GM19324 (cell line): ENCODE data around the gene WDTC1.

Experiments used
- ATAC-seq: cut with Tn5 transposase; IDR thresholded peaks from one replicate; pipeline ENCODE4 v1.9.1; 2021; ENCODE audit warnings: mild to moderate bottlenecking, moderate library complexity; ENCODE audit not compliant: unreplicated experiment, low FRiP score

WDTC1 gene

DNA sequence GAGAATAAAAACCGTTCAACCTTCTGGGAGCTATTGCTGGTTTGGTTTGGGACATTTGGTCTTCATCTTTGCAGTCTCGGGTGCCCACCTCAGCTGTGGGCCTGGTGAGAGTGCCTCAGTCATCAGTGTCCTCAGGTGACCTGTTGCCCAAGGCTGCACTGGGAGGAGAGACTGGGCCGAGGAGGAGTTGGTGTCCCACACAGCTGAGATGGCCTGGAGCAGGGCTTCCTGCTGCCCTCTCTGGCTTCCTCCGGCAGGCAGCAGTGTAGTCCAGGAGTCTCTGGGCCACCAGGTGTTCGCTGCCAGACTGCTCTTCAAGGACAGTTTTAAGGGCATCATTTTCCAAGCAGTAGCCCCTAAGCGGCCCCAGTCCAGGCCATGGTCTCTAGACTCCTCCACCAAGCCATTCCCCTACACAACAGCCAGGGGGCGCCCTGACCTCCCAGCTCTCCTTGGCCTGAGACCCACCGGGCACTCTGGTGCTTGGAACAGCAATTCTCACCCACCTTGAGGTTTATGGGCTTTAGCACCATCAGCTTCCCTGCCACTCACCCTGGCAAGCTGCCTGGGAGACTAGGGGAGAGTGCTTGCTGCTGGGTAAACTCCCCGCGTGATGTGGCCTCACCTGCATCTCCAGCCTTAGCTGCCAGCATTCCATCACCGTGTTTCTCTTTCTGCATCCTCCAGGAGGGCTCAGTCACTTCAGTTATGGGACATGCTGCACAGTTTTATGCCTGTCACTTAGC lies 98.3 kb downstream of the WDTC1 start:
- no peak for ATAC-seq

DNA sequence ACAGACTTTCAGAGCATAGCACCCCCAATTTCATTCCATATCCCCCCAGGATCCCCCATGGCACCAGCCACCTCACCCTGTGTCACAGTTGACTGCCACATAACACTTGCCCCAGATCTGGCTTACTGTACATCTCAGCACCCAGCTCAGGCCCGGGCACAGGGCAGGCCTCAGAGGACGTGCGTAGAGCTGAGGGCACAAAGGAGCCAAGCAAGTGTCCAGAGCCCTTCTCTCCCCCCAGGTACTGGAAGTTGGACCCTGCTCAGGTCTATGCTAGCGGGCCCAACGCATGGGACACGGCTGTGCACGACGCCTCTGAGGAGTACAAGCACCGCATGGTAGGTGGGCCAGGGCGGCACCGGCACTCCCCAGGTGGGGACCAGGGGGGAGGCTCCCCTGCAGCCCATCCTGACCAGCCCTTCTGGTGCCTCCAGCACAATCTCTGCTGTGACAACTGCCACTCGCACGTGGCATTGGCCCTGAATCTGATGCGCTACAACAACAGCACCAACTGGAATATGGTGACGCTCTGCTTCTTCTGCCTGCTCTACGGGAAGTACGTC lies 99.4 kb downstream of the WDTC1 start:
- no peak for ATAC-seq

DNA sequence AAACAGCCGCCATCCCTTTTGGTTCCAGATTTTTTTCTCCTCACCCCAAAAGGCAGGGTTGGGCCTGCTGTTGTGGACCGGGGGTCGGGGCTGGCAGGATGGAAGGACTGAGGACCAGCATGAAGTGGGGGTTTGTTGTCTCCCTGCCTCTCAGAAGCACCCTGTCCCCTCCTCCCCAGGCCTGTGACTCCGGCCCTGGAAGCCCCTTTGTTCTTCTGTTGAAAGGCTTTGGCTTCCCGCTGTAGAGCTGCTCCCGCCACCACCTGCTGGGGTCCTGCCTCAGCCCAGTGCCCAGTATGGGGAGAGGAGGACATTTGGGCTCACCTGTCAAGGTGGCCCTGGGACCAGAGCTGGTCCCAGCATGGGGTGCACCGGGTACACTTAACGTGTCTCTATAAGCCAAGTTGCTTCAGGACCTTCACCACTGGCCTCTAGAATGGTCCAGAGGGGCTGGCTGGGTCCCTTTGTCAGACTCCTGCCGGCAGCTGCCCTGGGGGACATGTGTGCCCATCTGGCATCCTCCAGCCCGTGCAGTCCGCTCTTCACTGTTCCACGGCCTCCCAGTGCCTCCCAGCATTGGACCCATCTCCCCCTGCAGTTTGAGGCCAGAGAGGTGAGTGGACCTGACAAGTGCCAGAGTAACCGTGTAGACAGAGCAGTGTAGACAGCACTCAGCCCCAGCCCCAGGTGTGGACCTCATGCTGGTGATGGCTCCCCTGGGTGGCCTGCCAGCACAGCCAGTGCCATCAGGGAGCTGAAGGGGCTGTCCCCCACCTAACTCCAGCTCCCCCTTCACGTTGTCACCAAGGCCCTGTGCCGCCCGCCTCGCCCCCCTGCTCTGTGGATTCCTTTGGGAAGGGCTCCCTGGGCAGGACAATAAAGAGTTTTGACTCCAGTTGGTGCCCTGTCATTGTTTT lies 101.3 kb downstream of the WDTC1 start:
- no peak for ATAC-seq

DNA sequence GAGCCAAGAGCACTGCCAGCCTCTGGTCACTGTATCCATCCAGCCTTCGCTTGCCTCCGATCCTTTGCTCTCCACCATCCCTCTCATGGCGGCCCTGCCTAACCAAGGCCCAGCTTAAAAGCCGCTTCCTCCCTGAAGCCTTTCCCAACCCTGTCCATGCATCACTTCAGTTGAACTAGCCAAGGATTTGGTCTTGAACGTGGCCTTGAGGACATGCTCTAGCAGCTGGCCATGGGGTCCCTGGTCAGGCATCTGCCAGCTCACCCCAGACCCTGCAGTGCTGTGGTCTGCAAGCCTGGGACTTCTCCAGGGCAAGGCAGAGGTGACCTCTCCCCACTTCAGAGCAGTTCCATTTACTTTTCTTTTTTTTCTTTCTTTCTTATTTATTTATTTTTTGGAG lies 102.3 kb downstream of the WDTC1 start:
- ATAC-seq: no peak

DNA sequence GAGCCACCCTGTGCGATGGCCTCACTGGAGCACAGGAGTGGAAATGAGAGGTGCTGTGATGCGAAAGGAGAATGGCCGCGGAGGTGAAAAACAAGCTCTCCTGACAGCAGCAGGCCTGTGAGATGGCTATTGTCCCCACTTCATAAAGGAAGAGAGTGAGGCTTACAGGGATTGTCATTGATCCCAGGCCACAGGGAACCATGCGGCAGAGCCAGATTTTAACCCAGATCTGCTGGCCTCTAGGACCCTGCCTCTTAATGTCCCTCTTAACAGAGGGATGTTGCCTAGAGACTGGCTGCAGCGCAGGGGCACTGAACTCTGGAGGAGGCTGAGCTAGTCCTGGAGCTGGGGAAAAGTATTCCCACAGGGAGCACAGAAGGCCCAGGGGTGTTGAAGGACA lies 104.3 kb downstream of the WDTC1 start:
- ATAC-seq: no peak

DNA sequence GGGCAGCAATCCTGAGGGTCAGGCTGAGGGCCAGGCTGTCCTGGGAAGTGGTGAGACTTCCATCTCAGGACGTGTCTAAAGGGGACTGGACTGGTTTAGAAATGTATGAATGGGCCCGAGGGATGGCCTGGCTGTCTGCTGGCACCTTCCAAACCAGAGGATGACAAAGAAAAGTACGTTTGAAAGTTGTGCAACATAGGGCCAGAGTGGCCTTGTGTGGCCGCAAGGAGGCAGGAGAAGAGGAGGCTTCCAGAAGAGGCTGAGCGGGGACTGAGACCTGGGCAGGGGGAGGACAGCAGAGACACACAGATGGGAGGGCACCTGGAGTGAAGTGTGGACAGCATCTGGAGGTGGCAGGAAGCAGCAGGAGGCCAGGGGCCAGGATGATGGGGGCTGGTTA lies 104.8 kb downstream of the WDTC1 start:
- ATAC-seq: no peak

DNA sequence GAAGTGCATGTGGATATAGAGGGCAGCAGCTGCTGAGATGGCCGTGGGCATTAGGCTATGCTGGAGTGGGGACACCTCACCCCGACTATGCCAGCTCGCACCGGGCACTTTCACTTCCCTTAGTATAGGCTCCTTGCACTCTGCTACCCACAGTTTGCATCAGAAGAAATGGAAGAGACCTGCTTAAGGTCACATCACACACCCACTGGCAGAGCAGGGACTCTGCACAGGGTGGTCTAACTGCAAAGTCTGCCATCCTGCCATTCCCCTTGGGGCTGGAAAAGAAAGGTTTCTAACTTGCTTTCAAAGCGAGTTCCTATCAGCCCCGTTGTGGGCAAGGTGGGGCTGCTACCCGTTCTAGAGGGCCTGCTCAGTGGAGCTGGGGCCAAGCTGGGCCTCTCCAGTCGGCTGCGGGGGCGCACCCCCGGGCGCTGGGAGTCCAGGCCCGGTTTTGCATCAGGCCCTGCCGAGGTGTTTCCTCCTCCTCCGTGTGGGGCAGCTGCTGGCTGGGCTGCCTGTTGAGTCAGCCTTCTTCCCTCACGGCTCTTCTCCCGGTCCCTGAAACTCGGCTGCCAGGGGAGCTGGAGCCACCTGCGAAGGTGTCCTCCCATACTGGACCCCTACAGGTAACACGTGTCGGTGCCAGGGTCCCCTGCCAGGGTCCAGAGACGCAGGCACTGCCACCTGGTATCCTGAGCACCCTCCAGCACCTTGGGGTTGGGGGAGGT lies 107.3 kb downstream of the WDTC1 start, which contains the start of gene SYTL1:
Gene SYTL1, plus strand, starts transcription at position 498 of the 728 bp plus-strand sequence. CDS start 3,313 bp downstream, outside the sequence.
- ATAC-seq: peak; percentile 47

DNA sequence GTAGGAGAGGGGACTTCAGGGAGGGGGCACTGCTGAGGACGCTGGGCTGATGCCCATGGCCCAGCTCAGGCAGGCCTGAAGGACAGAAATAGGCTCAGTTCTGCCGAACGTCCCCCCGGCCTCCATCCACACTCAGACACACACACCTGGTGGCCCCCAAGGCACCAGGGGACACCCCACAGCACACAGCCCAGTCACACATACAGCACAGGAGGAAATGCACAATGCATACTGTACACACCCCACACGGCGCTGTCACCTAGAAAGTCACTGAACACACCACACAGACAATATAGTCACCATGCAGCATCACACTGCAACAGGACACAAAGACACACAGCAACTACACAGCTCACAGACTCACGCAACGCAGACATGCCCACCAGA lies 108.0 kb downstream of the WDTC1 start:
- ATAC-seq: no peak

DNA sequence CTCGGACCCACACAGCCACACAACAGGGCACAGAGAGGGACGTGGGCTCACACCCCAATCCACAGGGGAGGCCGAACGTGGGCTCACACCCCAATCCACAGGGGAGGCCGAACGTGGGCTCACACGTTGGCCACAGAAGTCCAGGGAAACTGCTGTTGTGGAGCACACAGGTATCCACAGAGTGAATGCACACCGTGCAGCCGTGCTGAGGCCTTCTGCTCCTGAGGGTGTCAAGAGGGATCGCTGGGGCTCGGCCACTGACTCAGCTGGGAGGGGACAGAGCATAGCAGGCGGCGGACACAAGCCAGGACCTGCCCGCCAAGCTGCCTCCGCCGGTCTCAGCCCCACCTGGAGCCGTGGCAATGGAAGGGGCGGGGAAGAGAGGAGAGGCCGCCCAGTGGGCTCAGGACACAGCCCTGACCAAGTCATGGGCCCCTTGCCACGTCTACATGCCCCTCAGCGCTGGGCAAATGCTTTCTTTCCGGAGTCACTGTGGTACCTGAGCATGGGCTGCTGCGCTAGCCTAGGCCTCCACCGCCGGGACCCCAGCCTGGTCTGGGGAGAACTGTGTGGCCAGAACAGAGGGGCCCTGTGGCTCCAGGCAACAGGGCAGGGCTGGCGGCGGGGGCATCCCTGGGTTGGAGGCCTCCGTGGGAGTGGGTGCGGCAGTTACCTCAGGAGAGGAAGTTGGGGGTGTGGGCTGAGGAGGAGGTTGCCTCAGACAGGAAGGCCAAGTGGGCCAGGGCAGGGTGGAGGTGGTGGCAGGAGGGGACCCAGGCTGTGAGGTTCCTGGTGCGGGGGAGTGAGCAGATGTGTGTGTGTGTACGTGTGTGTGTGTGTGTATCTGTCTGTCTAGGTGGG lies 108.6 kb downstream of the WDTC1 start:
- peak; percentile 47 for ATAC-seq

DNA sequence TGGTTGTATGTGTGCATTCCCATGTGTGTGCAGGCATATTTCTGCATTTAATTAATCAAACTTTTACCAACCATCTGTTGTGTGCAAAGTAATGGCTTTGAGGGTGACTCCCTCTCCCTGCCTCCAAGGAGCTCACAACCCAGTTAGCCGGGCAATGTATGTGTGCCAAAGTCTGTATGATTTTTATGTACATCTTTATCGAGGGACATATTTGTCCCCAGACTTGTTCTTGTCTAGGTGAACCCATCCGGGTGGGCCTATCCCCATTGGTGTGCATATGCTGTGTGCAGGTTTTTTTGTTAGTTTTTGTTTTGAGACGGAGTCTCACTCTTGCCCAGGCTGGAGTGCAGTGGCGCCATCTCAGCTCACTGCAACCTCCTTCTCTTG lies 109.2 kb downstream of the WDTC1 start:
- no peak for ATAC-seq

DNA sequence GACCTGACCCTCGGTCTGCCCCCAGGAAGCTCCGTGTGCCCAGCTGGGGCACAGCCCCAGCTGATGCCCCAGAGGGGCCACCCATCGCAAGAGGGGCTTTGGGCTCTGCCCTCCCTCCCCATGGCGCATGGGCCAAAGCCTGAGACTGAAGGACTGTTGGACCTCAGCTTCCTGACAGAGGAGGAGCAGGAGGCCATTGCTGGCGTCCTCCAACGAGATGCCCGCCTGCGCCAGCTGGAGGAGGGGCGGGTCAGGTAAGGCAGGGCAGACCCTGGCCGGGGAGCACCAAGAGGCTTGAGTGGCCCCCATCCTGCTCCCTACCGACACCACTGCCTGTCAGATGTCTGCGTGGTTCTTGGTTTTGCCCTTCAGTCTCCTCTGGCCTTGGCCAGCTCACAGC lies 110.8 kb downstream of the WDTC1 start:
- no peak for ATAC-seq

DNA sequence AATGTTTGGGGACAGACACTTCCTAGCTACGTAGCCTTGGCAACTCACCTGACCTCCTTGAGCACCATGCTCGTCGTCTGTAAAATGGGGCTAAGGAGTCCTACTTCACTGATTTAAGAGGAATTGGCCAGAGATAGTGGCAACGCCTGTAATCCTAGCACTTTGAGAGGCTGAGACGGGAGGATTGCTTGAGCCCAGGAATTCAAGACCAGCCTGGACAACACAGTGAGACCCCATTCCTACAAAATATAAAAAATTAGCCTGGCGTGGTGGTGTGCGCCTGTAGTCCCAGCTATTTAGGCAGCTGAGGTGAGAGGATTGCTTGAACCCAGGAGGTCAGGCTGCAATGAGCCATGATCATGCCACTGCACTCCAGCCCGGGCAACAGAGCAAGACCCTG lies 111.9 kb downstream of the WDTC1 start:
- no peak for ATAC-seq

DNA sequence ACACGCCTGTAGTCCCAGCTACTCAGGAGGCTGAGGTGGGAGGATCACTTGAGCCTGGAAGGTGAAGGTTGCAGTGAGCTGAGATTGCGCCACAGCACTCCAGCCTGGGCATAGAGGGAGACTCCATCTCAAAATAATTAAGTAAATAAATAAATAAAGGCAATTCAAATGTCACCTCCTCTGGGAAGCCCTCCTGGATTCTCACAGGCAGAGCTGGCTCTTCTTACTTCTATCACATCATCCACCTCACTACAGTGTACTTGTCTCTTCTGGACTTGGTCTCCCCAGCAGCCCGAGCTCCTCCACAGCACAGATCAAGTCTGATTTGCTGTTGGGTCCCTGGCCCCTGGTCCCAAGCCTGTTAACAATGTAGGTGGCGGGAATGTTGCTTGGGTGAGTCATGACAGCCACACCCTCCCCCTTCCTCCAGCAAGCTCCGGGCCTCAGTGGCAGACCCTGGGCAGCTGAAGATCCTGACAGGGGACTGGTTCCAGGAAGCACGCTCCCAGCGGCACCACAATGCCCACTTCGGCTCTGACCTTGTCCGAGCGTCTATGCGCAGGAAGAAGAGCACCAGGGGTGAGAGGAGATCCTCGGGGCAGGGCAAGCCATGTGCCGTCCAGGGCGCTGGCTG lies 112.7 kb downstream of the WDTC1 start:
- no peak for ATAC-seq

DNA sequence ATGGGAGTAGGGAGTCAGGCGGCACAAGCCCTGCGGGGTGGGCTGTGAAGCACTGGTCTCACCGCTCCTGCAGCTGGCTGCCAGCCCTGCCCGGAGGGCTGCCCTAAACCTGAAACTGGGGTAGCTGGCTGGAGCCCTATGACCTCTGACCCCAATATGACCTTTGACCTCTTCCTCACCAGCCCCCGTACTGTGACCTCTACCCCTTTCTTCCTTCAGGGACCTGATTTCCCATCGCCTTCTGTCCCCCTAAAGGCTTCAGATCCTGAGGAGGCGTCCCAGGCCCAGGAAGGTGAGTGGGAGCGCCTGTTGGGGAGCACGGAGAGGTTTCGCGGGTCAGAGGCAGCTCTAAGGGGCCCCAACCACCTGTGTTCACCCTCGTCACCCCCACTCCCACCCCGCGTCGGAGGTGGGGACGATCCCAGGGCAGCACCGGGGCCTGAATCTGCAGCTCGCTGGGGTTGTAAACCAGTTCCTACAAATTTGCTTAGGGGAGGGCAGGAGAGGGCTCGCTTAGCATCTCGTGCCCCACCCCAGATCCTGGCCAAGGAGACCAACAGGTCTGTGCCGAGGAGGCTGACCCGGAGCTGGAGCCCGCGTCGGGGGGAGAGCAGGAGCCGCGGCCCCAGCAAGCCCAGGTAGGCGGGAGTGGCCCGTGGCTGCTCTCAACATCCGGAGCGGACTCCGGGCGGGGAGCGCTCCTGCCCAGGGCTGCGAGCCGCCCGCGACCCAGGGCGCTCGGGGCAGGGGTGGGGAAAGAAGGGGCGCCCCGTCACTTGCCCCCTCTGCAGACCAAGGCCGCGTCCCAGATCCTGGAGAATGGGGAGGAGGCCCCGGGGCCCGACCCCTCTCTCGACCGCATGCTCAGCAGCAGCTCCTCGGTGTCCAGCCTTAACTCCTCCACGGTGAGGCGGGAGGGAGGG lies 114.7 kb downstream of the WDTC1 start:
- ATAC-seq: no peak

DNA sequence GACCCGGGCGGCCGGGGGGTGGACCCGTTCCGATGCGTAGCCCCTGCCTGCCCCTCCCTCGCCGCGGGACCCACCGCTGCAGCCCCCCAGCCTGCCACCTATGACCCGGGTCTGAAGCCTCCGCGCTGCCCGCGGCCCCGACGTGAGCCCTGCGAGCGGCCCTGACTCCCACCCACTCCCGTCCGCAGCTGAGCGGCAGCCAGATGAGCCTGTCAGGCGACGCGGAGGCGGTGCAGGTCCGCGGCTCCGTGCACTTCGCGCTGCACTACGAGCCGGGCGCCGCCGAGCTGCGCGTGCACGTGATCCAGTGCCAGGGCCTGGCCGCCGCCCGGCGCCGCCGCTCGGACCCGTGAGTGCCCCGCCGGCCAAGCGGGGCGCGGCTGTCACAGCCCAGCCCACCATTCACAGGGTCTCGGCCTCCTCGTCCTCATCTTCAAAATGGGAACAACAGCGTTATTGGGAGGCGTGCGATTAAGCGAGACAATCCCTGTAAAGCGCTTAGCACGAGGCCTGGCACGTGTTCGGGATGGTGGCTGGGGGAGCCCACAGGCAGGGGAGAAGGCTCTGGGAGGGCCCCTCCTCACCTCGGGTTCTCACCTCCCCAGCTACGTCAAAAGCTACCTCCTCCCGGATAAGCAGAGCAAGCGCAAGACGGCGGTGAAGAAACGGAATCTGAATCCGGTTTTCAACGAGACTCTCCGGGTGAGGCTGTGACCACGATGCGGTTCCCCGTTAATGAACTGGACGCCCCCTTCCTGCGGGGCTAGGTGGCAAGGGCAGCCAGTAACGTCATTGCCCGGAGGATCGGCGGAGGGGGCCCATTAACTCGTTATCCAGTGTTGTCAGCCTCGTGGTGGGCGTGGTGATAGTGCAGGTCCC lies 115.6 kb downstream of the WDTC1 start:
- ATAC-seq: no peak

DNA sequence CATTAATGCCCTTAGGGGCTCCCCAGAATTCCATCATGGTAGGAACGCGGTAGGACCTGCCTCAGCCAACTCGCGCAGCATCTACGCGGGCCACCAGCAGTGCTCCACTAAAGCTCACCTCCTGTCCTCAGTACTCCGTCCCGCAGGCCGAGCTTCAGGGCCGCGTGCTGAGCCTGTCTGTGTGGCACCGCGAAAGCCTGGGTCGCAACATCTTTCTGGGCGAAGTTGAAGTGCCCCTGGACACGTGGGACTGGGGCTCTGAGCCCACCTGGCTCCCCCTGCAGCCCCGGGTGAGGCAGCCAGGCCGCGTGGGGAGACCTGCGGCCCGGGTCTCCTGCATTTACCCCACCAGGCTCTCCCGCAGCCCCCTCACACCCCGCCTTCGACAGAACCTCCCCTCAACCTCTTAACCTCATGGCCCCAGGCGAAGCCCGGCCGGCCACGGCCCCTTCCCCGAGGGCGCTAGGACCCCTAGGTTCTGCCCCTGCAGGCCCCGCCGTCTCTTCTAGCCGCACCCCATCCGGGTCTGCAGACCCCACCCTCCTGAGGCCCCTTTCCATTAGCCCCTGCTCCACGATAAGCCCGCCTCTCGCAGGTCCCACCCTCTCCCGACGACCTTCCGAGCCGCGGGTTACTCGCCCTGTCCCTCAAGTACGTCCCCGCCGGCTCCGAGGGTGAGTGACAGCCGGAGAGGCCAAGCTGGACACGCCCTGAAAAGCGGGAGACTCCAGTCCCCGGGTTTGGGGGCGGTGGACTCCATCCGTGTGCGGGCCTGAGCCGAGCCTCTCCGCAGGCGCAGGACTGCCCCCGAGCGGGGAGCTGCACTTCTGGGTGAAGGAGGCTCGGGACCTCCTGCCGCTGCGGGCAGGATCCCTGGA lies 116.5 kb downstream of the WDTC1 start:
- no peak for ATAC-seq
